Kidney epithelial cell (primary cell): Measurements from ENCODE around the gene KCNIP1. TPM values are rescaled to one million over a fixed set of nuclear protein-coding genes. Genes with fewer than 3 reads are reported as not detected.

Source experiments
- DNase-seq: peaks from one replicate; pipeline ENCODE4 v3.0.0-alpha.2; 2010; ENCODE audit warnings: low read depth
- H3K27me3 ChIP-seq: 2 replicates; pipeline ENCODE4 v1.6.0; 2011; ENCODE audit warnings: low read length; ENCODE audit not compliant: control insufficient read depth, insufficient read depth
- H3K36me3 ChIP-seq: 2 replicates; pipeline ENCODE4 v1.5.1; 2011; ENCODE audit warnings: low read length; ENCODE audit not compliant: control insufficient read depth, insufficient read depth
- H3K4me3 ChIP-seq: 2 replicates; pipeline ENCODE4 v1.5.1; 2011; ENCODE audit warnings: low read depth, mild to moderate bottlenecking, control low read depth, low read length
- CTCF ChIP-seq: IDR thresholded peaks from 2 replicates; pipeline ENCODE4 v1.5.1; 2011; ENCODE audit warnings: mild to moderate bottlenecking, moderate library complexity, low read length, control low read depth, inconsistent platforms; ENCODE audit not compliant: insufficient read depth, poor library complexity, severe bottlenecking
- total RNA-seq: library from RNA; depleted of rRNA; stranded (reverse); fragments of >200 nt; gene quantifications from 2 replicates; pipeline ENCODE4 v1.2.3, GENCODE V29; 2015

Gene KCNIP1
- total RNA-seq, 1 donor from 2014 or later: 3.4 TPM

GRCh38 chr5:170504616-170505266 is 921 bp downstream of the KCNIP1 start:
- DNase-seq: no peak
- no peaks in the 10 kb centered on the region for H3K27me3 ChIP-seq
- H3K4me3 ChIP-seq: peak overlapping the region; percentile 38
- no peak for TF ChIP-seq CTCF
- H3K36me3 ChIP-seq: no peaks in the 10 kb centered on the region

- Histone ChIP-seq H3K4me3 (no peak overlapping the region), H3K27me3 (no peaks in the 10 kb centered on the region), H3K36me3 (no peaks in the 10 kb centered on the region)
- DNase-seq: peak; percentile 79
- no peak for TF ChIP-seq CTCF
Measured at GRCh38 chr5:170508036-170508435, 4.2 kb downstream of the KCNIP1 start.

- DNase-seq: no peak
- peak; percentile 43 for TF ChIP-seq CTCF
- H3K4me3 ChIP-seq: no peak overlapping the region
- H3K27me3 ChIP-seq: no peaks in the 10 kb centered on the region
- no peaks in the 10 kb centered on the region for H3K36me3 ChIP-seq
Measured at GRCh38 chr5:170508660-170509347, 5.0 kb downstream of the KCNIP1 start.

DNA sequence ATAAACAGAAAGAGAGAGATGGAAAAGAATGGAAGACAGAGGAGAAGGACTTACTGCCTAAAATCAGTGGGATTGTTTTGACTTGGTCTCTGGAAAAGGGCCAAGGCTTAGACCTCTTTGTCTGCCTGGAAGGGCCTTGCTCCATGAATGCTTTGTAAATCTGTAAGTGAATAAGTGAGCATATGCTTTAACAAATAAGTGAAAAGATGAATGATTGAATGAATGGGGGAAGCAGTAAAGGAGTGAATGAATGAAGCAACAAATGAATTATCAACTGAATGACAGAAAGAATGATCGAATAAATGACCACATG is 5.5 kb downstream of the KCNIP1 start:
- Histone ChIP-seq H3K27me3 (no peaks in the 10 kb centered on the region), H3K36me3 (peaks cover 1% of the 10 kb centered on the region), H3K4me3 (no peak overlapping the region)
- DNase-seq: no peak
- TF ChIP-seq CTCF: no peak

GRCh38 chr5:170510126-170510525 is 6.3 kb downstream of the KCNIP1 start:
- DNase-seq: no peak
- H3K4me3 ChIP-seq: no peak overlapping the region
- TF ChIP-seq CTCF: no peak
- H3K36me3 ChIP-seq: peaks cover 1% of the 10 kb centered on the region
- H3K27me3 ChIP-seq: no peaks in the 10 kb centered on the region

DNA sequence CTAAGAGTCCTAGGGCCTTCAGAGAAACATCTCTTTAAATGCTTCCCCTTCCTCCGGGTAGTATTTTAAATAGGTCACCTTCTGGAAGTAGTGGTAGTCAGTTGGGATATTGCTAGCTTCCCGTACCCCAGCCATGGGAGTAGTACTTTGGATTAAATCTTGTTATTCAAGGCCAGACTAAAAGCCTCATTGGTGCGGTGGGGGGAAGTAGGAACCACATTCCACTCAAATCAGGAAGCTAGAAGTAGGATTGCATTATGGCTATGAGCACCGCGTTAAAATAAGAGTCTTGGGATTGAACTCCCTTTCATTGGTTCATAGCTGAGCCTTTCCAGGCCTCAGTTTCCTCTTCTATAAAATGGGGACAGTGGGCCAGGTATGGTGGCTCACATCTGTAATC is 6.7 kb downstream of the KCNIP1 start:
- TF ChIP-seq CTCF: no peak
- Histone ChIP-seq H3K27me3 (no peaks in the 10 kb centered on the region), H3K4me3 (no peak overlapping the region), H3K36me3 (peaks cover 1% of the 10 kb centered on the region)
- no peak for DNase-seq
